ENCODE measurements around the gene MCHR2.

The MCHR2 gene

DNA sequence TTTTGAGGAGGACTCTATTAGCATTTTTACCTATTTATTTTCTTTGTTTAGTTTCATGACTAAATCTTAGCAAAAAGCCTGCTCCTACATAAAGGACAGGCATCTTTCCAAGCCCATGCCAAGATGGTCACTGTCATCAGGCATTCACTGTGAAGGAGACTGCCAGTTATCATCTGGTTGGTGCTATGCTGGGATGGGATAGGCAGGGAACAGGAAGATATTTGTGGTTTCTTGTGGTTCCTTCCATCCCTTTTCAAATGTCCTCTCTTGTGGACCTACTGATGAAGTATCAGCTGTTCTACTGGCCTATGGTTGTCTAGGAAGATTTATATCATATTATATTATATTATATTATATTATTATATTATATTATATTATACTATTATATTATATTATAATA, 107.0 kb downstream of the MCHR2 start:
- Histone ChIP-seq H3K36me3 (ENCODE audit: control insufficient read depth, insufficient read depth, low read length) (no peaks in the 10 kb centered on the region), H3K27ac (no peak overlapping the region), H3K9me3 (ENCODE audit: control insufficient read depth, low read length) (no peaks in the 10 kb centered on the region), H3K4me1 (no peaks in the 10 kb centered on the region), H3K9ac (no peak overlapping the region), H3K27me3 (ENCODE audit: control insufficient read depth, insufficient read depth, low read length) (no peaks in the 10 kb centered on the region), H3K4me2 (ENCODE audit: low read length) (no peak overlapping the region), H3K79me2 (no peaks in the 10 kb centered on the region), H3K4me3 (ENCODE audit: low read depth, low read length) (no peak overlapping the region), H2AFZ (no peak overlapping the region)
- TF ChIP-seq, protein P1, sequence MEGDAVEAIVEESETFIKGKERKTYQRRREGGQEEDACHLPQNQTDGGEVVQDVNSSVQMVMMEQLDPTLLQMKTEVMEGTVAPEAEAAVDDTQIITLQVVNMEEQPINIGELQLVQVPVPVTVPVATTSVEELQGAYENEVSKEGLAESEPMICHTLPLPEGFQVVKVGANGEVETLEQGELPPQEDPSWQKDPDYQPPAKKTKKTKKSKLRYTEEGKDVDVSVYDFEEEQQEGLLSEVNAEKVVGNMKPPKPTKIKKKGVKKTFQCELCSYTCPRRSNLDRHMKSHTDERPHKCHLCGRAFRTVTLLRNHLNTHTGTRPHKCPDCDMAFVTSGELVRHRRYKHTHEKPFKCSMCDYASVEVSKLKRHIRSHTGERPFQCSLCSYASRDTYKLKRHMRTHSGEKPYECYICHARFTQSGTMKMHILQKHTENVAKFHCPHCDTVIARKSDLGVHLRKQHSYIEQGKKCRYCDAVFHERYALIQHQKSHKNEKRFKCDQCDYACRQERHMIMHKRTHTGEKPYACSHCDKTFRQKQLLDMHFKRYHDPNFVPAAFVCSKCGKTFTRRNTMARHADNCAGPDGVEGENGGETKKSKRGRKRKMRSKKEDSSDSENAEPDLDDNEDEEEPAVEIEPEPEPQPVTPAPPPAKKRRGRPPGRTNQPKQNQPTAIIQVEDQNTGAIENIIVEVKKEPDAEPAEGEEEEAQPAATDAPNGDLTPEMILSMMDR (IDR thresholded peaks at IDR 0.05) = no peak

DNA sequence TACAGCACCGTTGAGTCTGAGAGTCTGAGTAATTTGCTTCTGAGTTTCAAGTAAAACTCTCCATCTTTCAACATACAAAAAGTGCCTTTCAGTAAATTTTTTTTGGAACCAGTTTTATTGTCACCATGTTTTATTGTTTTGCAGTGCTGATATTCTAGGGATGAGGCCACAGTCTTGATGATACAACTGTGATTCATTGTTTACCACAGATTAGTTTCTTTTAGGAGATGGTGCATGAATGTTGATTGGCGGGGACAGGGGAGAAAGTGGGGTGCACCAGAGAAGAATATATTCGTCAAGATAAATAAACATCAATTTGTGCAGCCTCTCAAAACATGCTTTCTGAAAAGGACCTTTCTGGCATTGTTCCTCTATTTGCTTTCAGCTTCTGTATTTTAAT, 109.0 kb downstream of the MCHR2 start:
- H3K9me3 ChIP-seq (ENCODE audit: control insufficient read depth, low read length) = no peaks in the 10 kb centered on the region
- H3K4me1 ChIP-seq = no peaks in the 10 kb centered on the region
- no peak overlapping the region for H3K9ac ChIP-seq
- TF ChIP-seq, protein P1 (IDR thresholded peaks at IDR 0.05) = no peak
- no peak overlapping the region for H2AFZ ChIP-seq
- H3K4me3 ChIP-seq (ENCODE audit: low read depth, low read length) = no peak overlapping the region
- H3K79me2 ChIP-seq = no peaks in the 10 kb centered on the region
- no peaks in the 10 kb centered on the region for H3K27me3 ChIP-seq (ENCODE audit: control insufficient read depth, insufficient read depth, low read length)
- H3K4me2 ChIP-seq (ENCODE audit: low read length) = no peak overlapping the region
- H3K27ac ChIP-seq = no peak overlapping the region
- H3K36me3 ChIP-seq (ENCODE audit: control insufficient read depth, insufficient read depth, low read length) = no peaks in the 10 kb centered on the region

DNA sequence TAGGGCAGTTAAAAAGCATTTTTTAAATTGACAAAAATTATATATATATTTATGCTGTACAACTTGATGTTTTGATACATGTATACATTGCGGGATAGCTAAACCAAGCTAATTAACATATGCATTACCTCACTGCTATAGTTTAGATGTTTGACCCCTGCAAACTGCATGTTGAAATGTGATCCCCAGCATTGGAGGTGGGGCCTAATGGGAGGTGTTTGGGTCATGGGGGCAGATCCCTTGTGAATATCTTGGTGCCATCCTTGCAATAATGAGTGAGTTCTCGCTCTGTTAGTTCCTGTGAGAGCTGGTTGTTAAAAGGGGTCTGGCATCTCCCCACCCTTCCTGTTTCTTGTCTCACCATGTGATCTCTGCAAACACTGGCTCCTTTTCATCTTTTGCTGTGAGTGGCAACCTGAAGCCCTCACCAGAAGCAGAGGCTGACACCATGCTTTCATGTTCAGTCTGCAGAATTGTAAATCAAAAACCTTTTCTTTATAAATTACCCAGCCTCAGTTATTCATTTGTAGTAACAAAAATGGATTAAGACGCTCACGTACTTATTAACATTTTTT, 111.8 kb downstream of the MCHR2 start:
- no peaks in the 10 kb centered on the region for H3K36me3 ChIP-seq (ENCODE audit: control insufficient read depth, insufficient read depth, low read length)
- no peaks in the 10 kb centered on the region for H3K79me2 ChIP-seq
- H2AFZ ChIP-seq = no peak overlapping the region
- H3K4me1 ChIP-seq = no peaks in the 10 kb centered on the region
- no peak overlapping the region for H3K4me2 ChIP-seq (ENCODE audit: low read length)
- TF ChIP-seq, protein P1 (IDR thresholded peaks at IDR 0.05) = no peak
- H3K9me3 ChIP-seq (ENCODE audit: control insufficient read depth, low read length) = no peaks in the 10 kb centered on the region
- no peaks in the 10 kb centered on the region for H3K27me3 ChIP-seq (ENCODE audit: control insufficient read depth, insufficient read depth, low read length)
- no peak overlapping the region for H3K4me3 ChIP-seq (ENCODE audit: low read depth, low read length)
- no peak overlapping the region for H3K9ac ChIP-seq
- H3K27ac ChIP-seq = no peak overlapping the region

DNA sequence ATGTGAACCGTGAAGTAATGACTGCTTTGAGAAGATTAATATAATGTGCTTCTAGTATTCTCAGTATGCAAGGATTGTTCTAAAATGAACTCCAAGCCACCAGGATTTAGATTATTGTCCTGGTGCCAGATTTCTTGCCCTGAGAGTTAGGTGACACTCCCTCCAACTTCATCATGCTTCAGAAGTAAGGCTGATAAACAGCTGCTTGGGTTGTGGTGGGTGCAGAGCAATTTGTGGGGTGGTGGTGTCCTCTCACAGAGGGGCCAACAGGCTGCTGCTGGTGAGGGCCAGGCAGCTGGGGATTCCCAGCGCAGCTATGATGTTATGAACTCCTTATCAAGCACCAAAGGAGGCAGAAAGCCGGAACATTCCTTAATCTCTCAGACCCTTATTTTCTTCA, 114.6 kb downstream of the MCHR2 start:
- H3K4me2 ChIP-seq (ENCODE audit: low read length) = no peak overlapping the region
- no peaks in the 10 kb centered on the region for H3K36me3 ChIP-seq (ENCODE audit: control insufficient read depth, insufficient read depth, low read length)
- no peak overlapping the region for H2AFZ ChIP-seq
- no peak overlapping the region for H3K27ac ChIP-seq
- no peaks in the 10 kb centered on the region for H3K9me3 ChIP-seq (ENCODE audit: control insufficient read depth, low read length)
- TF ChIP-seq, protein P1 (IDR thresholded peaks at IDR 0.05) = no peak
- no peak overlapping the region for H3K4me3 ChIP-seq (ENCODE audit: low read depth, low read length)
- no peaks in the 10 kb centered on the region for H3K79me2 ChIP-seq
- H3K27me3 ChIP-seq (ENCODE audit: control insufficient read depth, insufficient read depth, low read length) = no peaks in the 10 kb centered on the region
- H3K4me1 ChIP-seq = no peaks in the 10 kb centered on the region
- no peak overlapping the region for H3K9ac ChIP-seq

DNA sequence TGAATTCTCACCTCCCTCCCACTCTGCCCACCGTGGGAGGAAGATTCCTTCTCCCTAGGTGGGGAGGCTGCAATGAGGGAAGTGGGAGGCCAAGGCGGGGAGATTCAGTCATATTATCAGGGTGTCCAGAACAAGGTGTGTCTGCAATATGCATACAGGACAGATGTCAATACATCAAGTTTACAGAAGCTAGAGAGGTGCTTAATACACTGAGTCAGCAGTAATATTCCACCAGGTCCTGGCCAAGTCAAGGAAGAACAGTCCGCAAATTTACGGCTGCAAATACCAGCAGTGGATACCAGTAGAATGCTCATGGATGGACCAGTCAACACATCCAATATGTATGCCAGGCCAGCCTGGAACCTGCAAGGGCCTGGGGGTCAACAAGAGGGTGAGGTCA, 119.0 kb downstream of the MCHR2 start:
- Histone ChIP-seq H3K27me3 (ENCODE audit: control insufficient read depth, insufficient read depth, low read length) (no peaks in the 10 kb centered on the region), H3K27ac (no peak overlapping the region), H2AFZ (no peak overlapping the region), H3K36me3 (ENCODE audit: control insufficient read depth, insufficient read depth, low read length) (no peaks in the 10 kb centered on the region), H3K9ac (no peak overlapping the region), H3K4me3 (ENCODE audit: low read depth, low read length) (no peak overlapping the region), H3K79me2 (no peaks in the 10 kb centered on the region), H3K4me1 (no peaks in the 10 kb centered on the region), H3K9me3 (ENCODE audit: control insufficient read depth, low read length) (no peaks in the 10 kb centered on the region), H3K4me2 (ENCODE audit: low read length) (no peak overlapping the region)
- TF ChIP-seq, protein P1 (IDR thresholded peaks at IDR 0.05) = no peak
